B cell (primary cell): Measurements from ENCODE around the gene CAT. TPM values are rescaled to one million over a fixed set of nuclear protein-coding genes. Genes with fewer than 3 reads are reported as not detected.

Experiments used
- ATAC-seq: fragments of 200-7000 bp; cut with Tn5 transposase; one replicate; pipeline ENCODE4 v1.10.0; 2021; ENCODE audit warnings: low read depth, mild to moderate bottlenecking, moderate number of reproducible peaks, moderate library complexity
- CTCF ChIA-PET: fragments of 350-600 bp; sonication (Branson Sonifier 250); formaldehyde crosslinking; loops from one replicate; lab custom pipeline; 2021; ENCODE audit warnings: antibody characterized with exemption, inconsistent platforms; lab: Charles Lee
- POLR2A ChIA-PET: fragments of 350-600 bp; sonication (Branson Sonifier 250); formaldehyde crosslinking; loops from one replicate; lab custom pipeline; 2021; ENCODE audit warnings: antibody characterized with exemption; lab: Charles Lee
- DNase-seq: peaks from one replicate; pipeline ENCODE4 v3.0.0; 2013
- H2AFZ ChIP-seq: 2 replicates; pipeline ENCODE4 v1.6.1; 2012; ENCODE audit warnings: mild to moderate bottlenecking, low read depth, low read length; ENCODE audit not compliant: insufficient read depth, poor library complexity, severe bottlenecking
- H3K27ac ChIP-seq, 2 donors: 1 replicate in 1 of 2; 2 replicates in 1 of 2; pipeline ENCODE4 v1.5.1; 2012 to 2013; ENCODE audit warnings: low read length in 2 of 2, mild to moderate bottlenecking in 2 of 2, moderate library complexity in 1 of 2
- H3K27me3 ChIP-seq, 4 experiments: fragments of 200-600 bp in 1 of 4; sonication (generic) in 1 of 4; replicated peaks in 1 of 4; 1 replicate in 2 of 4; 2 replicates in 2 of 4; pipeline versions ENCODE4 v1.6.1 to v1.7.0; 2013 to 2016; ENCODE audit warnings: low read length in 3 of 4, mild to moderate bottlenecking in 2 of 4, mixed read lengths in 1 of 4, moderate library complexity in 1 of 4; ENCODE audit not compliant: insufficient read depth in 4 of 4, control insufficient read depth in 3 of 4; ENCODE audit errors: control extremely low read depth in 1 of 4
- H3K36me3 ChIP-seq, 2 experiments: replicated peaks in 1 of 2; 1 replicate in 1 of 2; 2 replicates in 1 of 2; pipeline versions ENCODE4 v1.6.1 to v1.7.1; 2013; ENCODE audit warnings: low read length in 1 of 2; ENCODE audit not compliant: insufficient read depth in 2 of 2, control insufficient read depth in 1 of 2; ENCODE audit errors: control extremely low read depth in 1 of 2, extremely low read depth in 1 of 2
- H3K4me1 ChIP-seq, 2 donors: fragments of 200-600 bp in 1 of 2; sonication (generic) in 1 of 2; 1 replicate in 1 of 2; 2 replicates in 1 of 2; pipeline versions ENCODE4 v1.5.1 to v1.6.1; 2013 to 2017; ENCODE audit warnings: low read length in 2 of 2; ENCODE audit not compliant: control insufficient read depth in 2 of 2, insufficient read depth in 2 of 2
- H3K4me2 ChIP-seq: replicated peaks from 2 replicates; pipeline ENCODE3; 2012; ENCODE audit warnings: mild to moderate bottlenecking, low read depth, low read length; ENCODE audit not compliant: poor library complexity, severe bottlenecking
- H3K4me3 ChIP-seq, 5 experiments: fragments of 200-600 bp in 1 of 5; sonication (generic) in 1 of 5; 1 replicate in 3 of 5; 2 replicates in 2 of 5; pipeline versions ENCODE4 v1.5.1 to v1.7.0; 2011 to 2016; ENCODE audit warnings: low read length in 4 of 5, mild to moderate bottlenecking in 4 of 5, low read depth in 2 of 5, control low read depth in 1 of 5, moderate library complexity in 1 of 5; ENCODE audit not compliant: insufficient read depth in 1 of 5; ENCODE audit errors: control extremely low read depth in 1 of 5, extremely low read depth in 1 of 5
- H3K79me2 ChIP-seq: fragments of 200-600 bp; sonication (generic); one replicate; pipeline ENCODE4 v1.6.0; 2016; ENCODE audit warnings: low read length; ENCODE audit not compliant: control insufficient read depth, insufficient read depth
- H3K9ac ChIP-seq: fragments of 200-600 bp; sonication (generic); 2 replicates; pipeline ENCODE4 v1.6.1; 2017; ENCODE audit warnings: mild to moderate bottlenecking, low read length, moderate library complexity
- H3K9me3 ChIP-seq, 3 donors: one replicate each; pipeline versions ENCODE4 v1.6.1 to v1.7.1; 2013; ENCODE audit warnings: low read length in 2 of 3; ENCODE audit not compliant: control insufficient read depth in 2 of 3, insufficient read depth in 1 of 3; ENCODE audit errors: control extremely low read depth in 1 of 3
- H4K20me1 ChIP-seq: 2 replicates; pipeline ENCODE4 v1.6.0; 2012; ENCODE audit warnings: mild to moderate bottlenecking, low read length; ENCODE audit not compliant: insufficient read depth, control insufficient read depth, poor library complexity, severe bottlenecking
- H3K27ac Mint-ChIP-seq: one replicate; pipeline ENCODE4 v1.8.0; 2021; ENCODE audit warnings: mixed read lengths
- H3K27me3 Mint-ChIP-seq: one replicate; pipeline ENCODE4 v1.8.0; 2021; ENCODE audit warnings: mixed read lengths
- H3K4me1 Mint-ChIP-seq: one replicate; pipeline ENCODE4 v1.8.0; 2021; ENCODE audit warnings: mixed read lengths
- H3K4me3 Mint-ChIP-seq: one replicate; pipeline ENCODE4 v1.8.0; 2021; ENCODE audit warnings: mixed read lengths
- H3K9me3 Mint-ChIP-seq: one replicate; pipeline ENCODE4 v1.8.0; 2022; ENCODE audit warnings: mixed read lengths; ENCODE audit not compliant: insufficient read depth
- CTCF ChIP-seq: fragments of 200-600 bp; IDR thresholded peaks from one replicate; pipeline ENCODE4 v1.8.0; 2022; ENCODE audit warnings: antibody characterized with exemption, mild to moderate bottlenecking
- EZH2 ChIP-seq: IDR thresholded peaks from 2 replicates; pipeline ENCODE4 v1.6.1; 2012; ENCODE audit warnings: borderline replicate concordance, low read depth, mild to moderate bottlenecking, moderate library complexity, low read length; ENCODE audit not compliant: insufficient read depth, poor library complexity, severe bottlenecking
- WGBS: methylation state at CpG from one replicate; pipeline ENCODE4 v1.1.5; 2013; ENCODE audit warnings: missing lambda C conversion rate; ENCODE audit not compliant: insufficient coverage; 5-methylcytosine and 5-hydroxymethylcytosine counted together
- intact Hi-C: fragments of 100-400 bp; cut with micrococcal nuclease; formaldehyde crosslinking; loops from one replicate; pipeline ENCODE4 v1.10.0; 2022
- polyA plus RNA-seq: library from polyadenylated mRNA; depleted of rRNA; stranded (reverse); fragments of >200 nt; gene quantifications from 2 replicates; pipeline ENCODE4 v1.2.3, GENCODE V29; 2012
- total RNA-seq, 2 donors: library from RNA; stranded (reverse); fragments of 120-200 nt in 1 of 2; gene quantifications; 1 replicate in 1 of 2; 2 replicates in 1 of 2; pipeline versions ENCODE4 v1.2.3 to v1.2.4, GENCODE V29; 2013 to 2022

Gene CAT
- total and polyA plus RNA-seq, 2 donors (not counting 1 experiment from before 2014, with no cell fraction given) = 83.2 to 91.7 TPM

- Histone ChIP-seq H3K36me3 (no peaks in the 10 kb centered on the region), H3K27ac (no peak overlapping the region), H3K4me2 (no peak overlapping the region), H3K4me3 (no peak overlapping the region), H3K9ac (no peak overlapping the region), H3K79me2 (no peaks in the 10 kb centered on the region), H4K20me1 (no peaks in the 10 kb centered on the region), H2AFZ (no peak overlapping the region), H3K9me3 (peaks cover 0 to 16% (median 4%) of the 10 kb centered on the region in 3 donors), H3K27me3 (peaks cover 0 to 6% (median 4%) of the 10 kb centered on the region in 4 experiments), H3K4me1 (no peaks in the 10 kb centered on the region)
- Mint-ChIP-seq H3K27me3 (peaks cover 46% of the 10 kb centered on the region), H3K9me3 (peaks cover 18% of the 10 kb centered on the region), H3K27ac (no peak overlapping the region), H3K4me1 (no peaks in the 10 kb centered on the region), H3K4me3 (no peak overlapping the region)
- TF ChIP-seq CTCF = no peak
- TF ChIP-seq EZH2 = no peak
- ATAC-seq = no peak
- DNase-seq = no peak
- POLR2A ChIA-PET = no interaction called here
- WGBS = 94% methylated on average over 5 of the region's 6 CpGs
- CTCF ChIA-PET = no interaction called here
- intact Hi-C loops = no loop called here
These were observed 43.9 kb upstream of the CAT start for GRCh38 chr11:34394771-34395300.

GRCh38 chr11:34395916-34396550, 42.7 kb upstream of the CAT start:
- intact Hi-C loops = no loop called here
- TF ChIP-seq CTCF (no peak), EZH2 (no peak)

More at GRCh38 chr11:34395916-34396550, 42.7 kb upstream of the CAT start:
- no peak for DNase-seq
- no peak overlapping the region for H2AFZ ChIP-seq
- ChIA-PET POLR2A (no interaction called here), CTCF (interaction anchor here (0.7 to 1.1 kb wide), 2 partner anchors 93 to 252 kb away, joined by 4 to 6 read pairs; no protein-coding TSS in a partner anchor)
- no peak for ATAC-seq
- H3K4me3 ChIP-seq = no peak overlapping the region
- no peaks in the 10 kb centered on the region for H3K4me1 Mint-ChIP-seq
- WGBS = 100% methylated on average over 1 of the region's 1 CpG
- H3K9me3 ChIP-seq = peaks cover 0 to 18% (median 4%) of the 10 kb centered on the region in 3 donors
- no peaks in the 10 kb centered on the region for H4K20me1 ChIP-seq
- no peak overlapping the region for H3K27ac Mint-ChIP-seq
- H3K36me3 ChIP-seq = no peaks in the 10 kb centered on the region
- H3K27me3 Mint-ChIP-seq = peaks cover 41% of the 10 kb centered on the region
- peaks cover 18% of the 10 kb centered on the region for H3K9me3 Mint-ChIP-seq
- H3K27ac ChIP-seq = no peak overlapping the region
- no peak overlapping the region for H3K4me2 ChIP-seq
- peaks cover 0 to 10% (median 4%) of the 10 kb centered on the region in 4 experiments for H3K27me3 ChIP-seq
- H3K4me3 Mint-ChIP-seq = no peak overlapping the region
- H3K4me1 ChIP-seq = no peaks in the 10 kb centered on the region
- H3K9ac ChIP-seq = no peak overlapping the region
- no peaks in the 10 kb centered on the region for H3K79me2 ChIP-seq
